GM06990 (cell line): Measurements from ENCODE around the gene CIZ1.

ENCODE experiments used
- DNase-seq: peaks from one replicate; pipeline ENCODE4 v3.0.0-alpha.2; 2011; ENCODE audit not compliant: insufficient read length; ENCODE audit errors: extremely low read depth
- H3K27me3 ChIP-seq: replicated peaks from 2 replicates; pipeline ENCODE4 v1.6.0; 2011; ENCODE audit warnings: low read length; ENCODE audit not compliant: control insufficient read depth, insufficient read depth
- H3K36me3 ChIP-seq: 2 replicates; pipeline ENCODE4 v1.5.1; 2011; ENCODE audit warnings: low read length; ENCODE audit not compliant: control insufficient read depth, insufficient read depth
- H3K4me3 ChIP-seq: replicated peaks from 2 replicates; pipeline ENCODE4 v1.5.1; 2011; ENCODE audit warnings: low read depth, mild to moderate bottlenecking, control low read depth, low read length
- CTCF ChIP-seq: IDR thresholded peaks from 2 replicates; pipeline ENCODE4 v1.5.1; 2011; ENCODE audit warnings: low read length, control low read depth, mild to moderate bottlenecking, inconsistent platforms; ENCODE audit not compliant: insufficient read depth, poor library complexity, severe bottlenecking

Gene CIZ1

GRCh38 chr9:128121924-128122808 is 69.2 kb downstream of the CIZ1 start:
- TF ChIP-seq CTCF, result no peak
- DNase-seq, result no peak
- Histone ChIP-seq H3K27me3 (no peaks in the 10 kb centered on the region), H3K36me3 (peaks cover 18% of the 10 kb centered on the region), H3K4me3 (no peak overlapping the region)

- Histone ChIP-seq H3K36me3 (peaks cover 18% of the 10 kb centered on the region), H3K27me3 (no peaks in the 10 kb centered on the region), H3K4me3 (no peak overlapping the region)
- TF ChIP-seq CTCF, result no peak
- DNase-seq, result no peak
Observed at GRCh38 chr9:128121466-128121810, 69.9 kb downstream of the CIZ1 start.

GRCh38 chr9:128120741-128121465 is 70.5 kb downstream of the CIZ1 start:
- H3K4me3 ChIP-seq, result no peak overlapping the region
- H3K36me3 ChIP-seq, result peaks cover 18% of the 10 kb centered on the region
- DNase-seq, result no peak
- TF ChIP-seq CTCF, result no peak
- H3K27me3 ChIP-seq, result no peaks in the 10 kb centered on the region

GRCh38 chr9:128120061-128120740 is 71.2 kb downstream of the CIZ1 start:
- TF ChIP-seq CTCF, result no peak
- Histone ChIP-seq H3K36me3 (peaks cover 18% of the 10 kb centered on the region), H3K4me3 (no peak overlapping the region), H3K27me3 (no peaks in the 10 kb centered on the region)
- DNase-seq, result no peak

- DNase-seq, result no peak
- Histone ChIP-seq H3K27me3 (no peaks in the 10 kb centered on the region), H3K36me3 (peaks cover 15% of the 10 kb centered on the region), H3K4me3 (no peak overlapping the region)
- no peak for TF ChIP-seq CTCF
Observed at GRCh38 chr9:128118971-128119665, 72.3 kb downstream of the CIZ1 start.
